HepG2 (cell line): ENCODE data around the gene MIA3. TPM values are rescaled to one million over a fixed set of nuclear protein-coding genes. Genes with fewer than 3 reads are reported as not detected.
A peak's percentile ranks its signal among the peaks of the same experiment; 100 is the strongest.

Experiments used
- ATF7 ChIP-seq, 2 experiments: fragments of 450-650 bp in 1 of 2; sonication (generic) in 1 of 2; formaldehyde crosslinking in 1 of 2; IDR thresholded peaks; 2 replicates each; pipeline versions ENCODE4 v1.4.0 to v1.6.1; 2016 to 2020; ENCODE audit warnings: antibody characterized with exemption in 1 of 2, mild to moderate bottlenecking in 1 of 2, missing genetic modification reagents in 1 of 2
- FOXK1 ChIP-seq: sonication (generic); formaldehyde crosslinking; IDR thresholded peaks from 2 replicates; pipeline ENCODE4 v1.4.0; 2020; ENCODE audit warnings: low read depth, missing genetic modification reagents, borderline replicate concordance
- IRF9 ChIP-seq: sonication (generic); formaldehyde crosslinking; IDR thresholded peaks from 2 replicates; pipeline ENCODE4 v1.8.0; 2022; ENCODE audit warnings: missing genetic modification reagents, mild to moderate bottlenecking, borderline replicate concordance
- KDM2A ChIP-seq: sonication (generic); formaldehyde crosslinking; IDR thresholded peaks from 2 replicates; pipeline ENCODE4 v1.4.0; 2020; ENCODE audit warnings: low read depth, missing genetic modification reagents, borderline replicate concordance
- PLSCR1 ChIP-seq: sonication (generic); formaldehyde crosslinking; IDR thresholded peaks from 2 replicates; pipeline ENCODE4 v1.5.0; 2020; ENCODE audit warnings: missing genetic modification reagents, mild to moderate bottlenecking, borderline replicate concordance
- PRMT3 ChIP-seq: sonication (generic); formaldehyde crosslinking; IDR thresholded peaks from 2 replicates; pipeline ENCODE4 v1.8.1; 2022; ENCODE audit warnings: low read depth, mild to moderate bottlenecking, moderate library complexity, missing genetic modification reagents, borderline replicate concordance
- RAD21 ChIP-seq: fragments of 450-650 bp; formaldehyde crosslinking; IDR thresholded peaks from 2 replicates; pipeline ENCODE4 v1.5.0; 2020; ENCODE audit warnings: mild to moderate bottlenecking
- SMAD9 ChIP-seq: sonication (generic); formaldehyde crosslinking; IDR thresholded peaks from 2 replicates; pipeline ENCODE4 v1.5.1; 2020; ENCODE audit warnings: mild to moderate bottlenecking, missing genetic modification reagents
- ZFP37 ChIP-seq: sonication (generic); formaldehyde crosslinking; IDR thresholded peaks from 2 replicates; pipeline ENCODE4 v1.4.0; 2020; ENCODE audit warnings: missing genetic modification reagents, borderline replicate concordance
- ZKSCAN5 ChIP-seq: sonication (generic); formaldehyde crosslinking; IDR thresholded peaks from 2 replicates; pipeline ENCODE4 v1.5.1; 2020; ENCODE audit warnings: mild to moderate bottlenecking, missing genetic modification reagents
- ZNF512 ChIP-seq: sonication (generic); formaldehyde crosslinking; IDR thresholded peaks from 2 replicates; pipeline ENCODE4 v1.4.0; 2020; ENCODE audit warnings: mild to moderate bottlenecking, missing genetic modification reagents
- ZNF609 ChIP-seq: sonication (generic); formaldehyde crosslinking; IDR thresholded peaks from 2 replicates; pipeline ENCODE4 v1.4.0; 2020; ENCODE audit warnings: mild to moderate bottlenecking, missing genetic modification reagents, borderline replicate concordance
- ZNF724P ChIP-seq: sonication (generic); formaldehyde crosslinking; IDR thresholded peaks from 2 replicates; pipeline ENCODE4 v1.8.0; 2022; ENCODE audit warnings: missing genetic modification reagents, borderline replicate concordance
- ZNF768 ChIP-seq: sonication (generic); formaldehyde crosslinking; IDR thresholded peaks from 2 replicates; pipeline ENCODE4 v1.4.0; 2020; ENCODE audit warnings: missing genetic modification reagents
- ZNF800 ChIP-seq: sonication (generic); formaldehyde crosslinking; IDR thresholded peaks from 2 replicates; pipeline ENCODE4 v1.4.0; 2020; ENCODE audit warnings: missing genetic modification reagents
- polyA plus RNA-seq, 8 experiments: library from polyadenylated mRNA; depleted of rRNA in 3 of 8; stranded (reverse) in 7 of 8; unstranded in 1 of 8; fragments of >200 nt; fragmentation: Illumina TruSeq in 4 of 8; extraction: Trizol in 4 of 8; gene quantifications; 2 replicates each; pipeline versions ENCODE4 v1.2.1 to v1.2.3, GENCODE V29; 2011 to 2016; ENCODE audit warnings: low read depth in 4 of 8, missing spikeins in 1 of 8, mixed read lengths in 1 of 8; ENCODE audit not compliant: insufficient read depth in 1 of 8
- total RNA-seq, 5 experiments: library from RNA; depleted of rRNA; stranded (reverse); fragments of >200 nt; fragmentation: Illumina TruSeq; extraction: Trizol; gene quantifications; 2 replicates each; pipeline ENCODE4 v1.2.3, GENCODE V29; 2016; ENCODE audit warnings: low read depth in 1 of 5

The MIA3 gene
- total and polyA plus RNA-seq, 2 of the 13 experiments (the other 11 are each of a cell fraction or from before 2014, with no cell fraction given), result 45.6 to 48.7 TPM

GRCh38 chr1:222589462-222590302, 28.2 kb upstream of the MIA3 start, which contains the start of gene TAF1A (continued):
- no peak for TF ChIP-seq ZNF609
- TF ChIP-seq PRMT3, result no peak
- TF ChIP-seq ZNF724P (CRISPR knock-in tag), result no peak
- TF ChIP-seq ZFP37 (CRISPR knock-in tag), result no peak
- TF ChIP-seq ZNF768, result no peak
- TF ChIP-seq ATF7 (IDR thresholded peaks at IDR 0.05), result no peak
- TF ChIP-seq ATF7 (CRISPR knock-in tag; IDR thresholded peaks at IDR 0.05), result no peak
- peak; percentile 58; the same call in 1 of the 2 replicates for TF ChIP-seq ZNF800 (CRISPR knock-in tag)
- peak; percentile 62; the same call in 1 of the 2 replicates for TF ChIP-seq FOXK1 (CRISPR knock-in tag)
- no peak for TF ChIP-seq ZKSCAN5 (CRISPR knock-in tag)
- no peak for TF ChIP-seq ZNF512
- no peak for TF ChIP-seq PLSCR1 (CRISPR knock-in tag)
- peak; percentile 12; the same call in 1 of the 2 replicates for TF ChIP-seq RAD21
- TF ChIP-seq IRF9 (CRISPR knock-in tag), result 0 out of 2 replicates have a peak, but pooled peaks have one; percentile 41
- TF ChIP-seq SMAD9 (CRISPR knock-in tag), result no peak
- peak; percentile 79; the same call in 1 of the 2 replicates for TF ChIP-seq KDM2A (CRISPR knock-in tag)
